HG02973 (cell line): ENCODE measurements around the gene IFNA14.
"Not testable (repeated sequence)": the region's sequence is repeated elsewhere in the genome, so short reads cannot be mapped to it uniquely, and the experiment has no call there.

ENCODE experiments used
- ATAC-seq: cut with Tn5 transposase; IDR thresholded peaks from one replicate; pipeline ENCODE4 v1.9.1; 2021; ENCODE audit warnings: moderate library complexity; ENCODE audit not compliant: unreplicated experiment

IFNA14 gene

GRCh38 chr9:21217211-21217610, 22.6 kb downstream of the IFNA14 start, which contains the start of gene IFNA16:
Gene IFNA16, minus strand, starts transcription at chr9:21217311. Its CDS starts 6 bp downstream, at chr9:21217305.
- ATAC-seq: not testable (repeated sequence)

- ATAC-seq: peak; percentile 67
Observed at GRCh38 chr9:21213411-21214326, 26.1 kb downstream of the IFNA14 start.

GRCh38 chr9:21212160-21212559, 27.6 kb downstream of the IFNA14 start:
- not testable (repeated sequence) for ATAC-seq

- ATAC-seq: not testable (repeated sequence)
Observed at GRCh38 chr9:21210782-21211181, 29.0 kb downstream of the IFNA14 start.

GRCh38 chr9:21210311-21210710, 29.5 kb downstream of the IFNA14 start:
- ATAC-seq: no peak

GRCh38 chr9:21207043-21207442, 32.8 kb downstream of the IFNA14 start, which contains the start of gene IFNA10:
Gene IFNA10, minus strand, starts transcription at chr9:21207143. Its CDS starts 46 bp downstream, at chr9:21207097.
- not testable (repeated sequence) for ATAC-seq

GRCh38 chr9:21205204-21205603, 34.6 kb downstream of the IFNA14 start:
- ATAC-seq: no peak

- not testable (repeated sequence) for ATAC-seq
Observed at GRCh38 chr9:21202105-21202504, 37.7 kb downstream of the IFNA14 start, which contains the start of gene IFNA7. Gene IFNA7, minus strand, starts transcription at chr9:21202205. Its CDS starts 40 bp downstream, at chr9:21202165.

- peak; percentile 92 for ATAC-seq
Observed at GRCh38 chr9:21194867-21195776, 44.7 kb downstream of the IFNA14 start.
